Activated naive CD8-positive, alpha-beta T cell treated with anti-CD3 and anti-CD28 coated beads, Interleukin-2, amount 10 ng/mL, durations not matched to agents 7 days and 5 days (primary cell): ENCODE measurements around the gene ATP11A. TPM values are rescaled to one million over a fixed set of nuclear protein-coding genes. Genes with fewer than 3 reads are reported as not detected.

Experiments used
- ATAC-seq: fragments of 150-1000 bp; cut with Tn5 transposase; one replicate; pipeline ENCODE4 v1.10.0; 2021; ENCODE audit warnings: low read depth, moderate library complexity
- POLR2A ChIA-PET: fragments of 350-600 bp; sonication (Branson Sonifier 250); formaldehyde crosslinking; loops from one replicate; lab custom pipeline; 2021; ENCODE audit warnings: antibody characterized with exemption; lab: Charles Lee
- DNase-seq: peaks from one replicate; pipeline ENCODE4 v3.0.0; 2021
- H3K27ac Mint-ChIP-seq: one replicate; pipeline ENCODE4 v1.8.0; 2022; ENCODE audit warnings: mild to moderate bottlenecking, mixed read lengths
- H3K27me3 Mint-ChIP-seq: one replicate; pipeline ENCODE4 v1.8.0; 2022; ENCODE audit warnings: mild to moderate bottlenecking, moderate library complexity, mixed read lengths
- H3K36me3 Mint-ChIP-seq: one replicate; pipeline ENCODE4 v1.8.0; 2021; ENCODE audit warnings: mild to moderate bottlenecking, mixed read lengths
- H3K4me1 Mint-ChIP-seq: one replicate; pipeline ENCODE4 v1.8.0; 2021; ENCODE audit warnings: mixed read lengths
- H3K4me3 Mint-ChIP-seq: one replicate; pipeline ENCODE4 v1.8.0; 2022; ENCODE audit warnings: mild to moderate bottlenecking, moderate library complexity, mixed read lengths
- H3K9me3 Mint-ChIP-seq: one replicate; pipeline ENCODE4 v1.8.0; 2021; ENCODE audit warnings: mixed read lengths
- total RNA-seq, 2 experiments: library from RNA; stranded (reverse); gene quantifications; one replicate each; pipeline ENCODE4 v1.2.3, GENCODE V29; 2021

Gene ATP11A
- total RNA-seq, 2 experiments from 2014 or later, result 36.5 to 38.2 TPM

- POLR2A ChIA-PET, result no interaction called here
- Mint-ChIP-seq H3K4me1 (no peaks in the 10 kb centered on the region), H3K27me3 (no peaks in the 10 kb centered on the region), H3K4me3 (no peak overlapping the region), H3K27ac (no peak overlapping the region), H3K36me3 (no peaks in the 10 kb centered on the region), H3K9me3 (peaks cover 2% of the 10 kb centered on the region)
- ATAC-seq, result no peak
- DNase-seq, result no peak
These were observed 213.9 kb downstream of the ATP11A start for GRCh38 chr13:112903606-112904195.

- Mint-ChIP-seq H3K27me3 (no peaks in the 10 kb centered on the region), H3K4me3 (no peak overlapping the region), H3K27ac (no peak overlapping the region), H3K4me1 (no peaks in the 10 kb centered on the region), H3K9me3 (peaks cover 2% of the 10 kb centered on the region), H3K36me3 (no peaks in the 10 kb centered on the region)
- POLR2A ChIA-PET, result no interaction called here
- ATAC-seq (no peak), DNase-seq (no peak)
These were observed 214.7 kb downstream of the ATP11A start for GRCh38 chr13:112904436-112904960.

- no peaks in the 10 kb centered on the region for H3K36me3 Mint-ChIP-seq
- no peaks in the 10 kb centered on the region for H3K27me3 Mint-ChIP-seq
- H3K4me3 Mint-ChIP-seq, result no peak overlapping the region
- ATAC-seq (no peak), DNase-seq (no peak)
- POLR2A ChIA-PET, result no interaction called here
- H3K9me3 Mint-ChIP-seq, result peaks cover 2% of the 10 kb centered on the region
- H3K4me1 Mint-ChIP-seq, result no peaks in the 10 kb centered on the region
- H3K27ac Mint-ChIP-seq, result no peak overlapping the region
These were observed 215.2 kb downstream of the ATP11A start for GRCh38 chr13:112905086-112905485.

- H3K27me3 Mint-ChIP-seq, result peaks cover 1% of the 10 kb centered on the region
- peaks cover 2% of the 10 kb centered on the region for H3K9me3 Mint-ChIP-seq
- ATAC-seq (no peak), DNase-seq (no peak)
- POLR2A ChIA-PET, result no interaction called here
- no peaks in the 10 kb centered on the region for H3K36me3 Mint-ChIP-seq
- no peak overlapping the region for H3K27ac Mint-ChIP-seq
- no peak overlapping the region for H3K4me3 Mint-ChIP-seq
- no peaks in the 10 kb centered on the region for H3K4me1 Mint-ChIP-seq
These were observed 215.8 kb downstream of the ATP11A start for GRCh38 chr13:112905619-112905989.

- Mint-ChIP-seq H3K27ac (no peak overlapping the region), H3K27me3 (peaks cover 2% of the 10 kb centered on the region), H3K4me1 (no peaks in the 10 kb centered on the region), H3K9me3 (peaks cover 2% of the 10 kb centered on the region), H3K36me3 (no peaks in the 10 kb centered on the region), H3K4me3 (no peak overlapping the region)
- POLR2A ChIA-PET, result no interaction called here
- ATAC-seq (no peak), DNase-seq (no peak)
These were observed 216.3 kb downstream of the ATP11A start for GRCh38 chr13:112905990-112906641.

GRCh38 chr13:112907286-112907685 lies 217.4 kb downstream of the ATP11A start:
- no peak for ATAC-seq
- POLR2A ChIA-PET, result no interaction called here

GRCh38 chr13:112907871-112908331 lies 218.1 kb downstream of the ATP11A start:
- DNase-seq (no peak), ATAC-seq (no peak)
- Mint-ChIP-seq H3K4me1 (no peaks in the 10 kb centered on the region), H3K36me3 (no peaks in the 10 kb centered on the region), H3K27ac (no peak overlapping the region), H3K9me3 (peaks cover 2% of the 10 kb centered on the region), H3K4me3 (no peak overlapping the region), H3K27me3 (peaks cover 2% of the 10 kb centered on the region)
- POLR2A ChIA-PET, result no interaction called here

More at GRCh38 chr13:112907286-112907685, 217.4 kb downstream of the ATP11A start:
- no peak for DNase-seq
- Mint-ChIP-seq H3K27ac (no peak overlapping the region), H3K27me3 (peaks cover 2% of the 10 kb centered on the region), H3K9me3 (peaks cover 2% of the 10 kb centered on the region), H3K4me1 (no peaks in the 10 kb centered on the region), H3K4me3 (no peak overlapping the region), H3K36me3 (no peaks in the 10 kb centered on the region)

- H3K4me1 Mint-ChIP-seq, result no peaks in the 10 kb centered on the region
- POLR2A ChIA-PET, result no interaction called here
- H3K9me3 Mint-ChIP-seq, result peaks cover 2% of the 10 kb centered on the region
- no peak overlapping the region for H3K27ac Mint-ChIP-seq
- no peaks in the 10 kb centered on the region for H3K36me3 Mint-ChIP-seq
- DNase-seq, result no peak
- ATAC-seq, result no peak
- peaks cover 2% of the 10 kb centered on the region for H3K27me3 Mint-ChIP-seq
- no peak overlapping the region for H3K4me3 Mint-ChIP-seq
These were observed 218.5 kb downstream of the ATP11A start for GRCh38 chr13:112908342-112908741.

- ATAC-seq, result no peak
- no peak for DNase-seq
- Mint-ChIP-seq H3K36me3 (no peaks in the 10 kb centered on the region), H3K27me3 (peaks cover 14% of the 10 kb centered on the region), H3K4me1 (no peaks in the 10 kb centered on the region), H3K9me3 (peaks cover under 1% of the 10 kb centered on the region), H3K4me3 (no peak overlapping the region), H3K27ac (no peak overlapping the region)
- POLR2A ChIA-PET, result no interaction called here
These were observed 220.2 kb downstream of the ATP11A start for GRCh38 chr13:112910016-112910415.

GRCh38 chr13:112910616-112911280 lies 220.9 kb downstream of the ATP11A start:
- H3K4me1 Mint-ChIP-seq, result no peaks in the 10 kb centered on the region
- POLR2A ChIA-PET, result no interaction called here
- H3K27ac Mint-ChIP-seq, result no peak overlapping the region
- no peaks in the 10 kb centered on the region for H3K9me3 Mint-ChIP-seq
- no peaks in the 10 kb centered on the region for H3K36me3 Mint-ChIP-seq
- ATAC-seq, result no peak
- DNase-seq, result no peak
- no peak overlapping the region for H3K4me3 Mint-ChIP-seq
- peaks cover 14% of the 10 kb centered on the region for H3K27me3 Mint-ChIP-seq

- no peak overlapping the region for H3K4me3 Mint-ChIP-seq
- H3K27ac Mint-ChIP-seq, result no peak overlapping the region
- no peak for DNase-seq
- no peaks in the 10 kb centered on the region for H3K36me3 Mint-ChIP-seq
- H3K9me3 Mint-ChIP-seq, result no peaks in the 10 kb centered on the region
- H3K27me3 Mint-ChIP-seq, result peaks cover 15% of the 10 kb centered on the region
- POLR2A ChIA-PET, result no interaction called here
- no peaks in the 10 kb centered on the region for H3K4me1 Mint-ChIP-seq
- no peak for ATAC-seq
These were observed 221.5 kb downstream of the ATP11A start for GRCh38 chr13:112911285-112911701.

- POLR2A ChIA-PET, result no interaction called here
- Mint-ChIP-seq H3K36me3 (no peaks in the 10 kb centered on the region), H3K27me3 (peaks cover 18% of the 10 kb centered on the region), H3K9me3 (no peaks in the 10 kb centered on the region), H3K4me1 (no peaks in the 10 kb centered on the region), H3K4me3 (no peak overlapping the region), H3K27ac (no peak overlapping the region)
- ATAC-seq (no peak), DNase-seq (no peak)
These were observed 222.0 kb downstream of the ATP11A start for GRCh38 chr13:112911883-112912282.

GRCh38 chr13:112912726-112913440 lies 223.0 kb downstream of the ATP11A start:
- ATAC-seq (no peak), DNase-seq (no peak)
- Mint-ChIP-seq H3K9me3 (no peaks in the 10 kb centered on the region), H3K27ac (no peak overlapping the region), H3K4me3 (no peak overlapping the region), H3K36me3 (no peaks in the 10 kb centered on the region), H3K27me3 (peaks cover 18% of the 10 kb centered on the region), H3K4me1 (no peaks in the 10 kb centered on the region)
- POLR2A ChIA-PET, result no interaction called here
